Endothelial cell of umbilical vein (primary cell): ENCODE measurements around the gene MASP1. TPM values are rescaled to one million over a fixed set of nuclear protein-coding genes. Genes with fewer than 3 reads are reported as not detected.

Experiments used
- BruUV-seq: library from RNA; stranded (reverse); fragments of 400-500 nt; replicated peaks from 2 replicates; lab custom pipeline; 2021; lab: Mats Ljungman, UMichigan
- CTCF ChIA-PET: fragments of 300-600, 350-600 bp; sonication (Branson Sonifier 250); formaldehyde crosslinking; loops from one replicate; lab custom pipeline; 2021; ENCODE audit warnings: antibody characterized with exemption, inconsistent platforms; lab: Charles Lee
- POLR2A ChIA-PET: fragments of 300-600, 350-600 bp; sonication (Branson Sonifier 250); formaldehyde crosslinking; loops from one replicate; lab custom pipeline; 2021; ENCODE audit warnings: antibody characterized with exemption, inconsistent platforms; lab: Charles Lee
- DNase-seq: peaks from one replicate; pipeline ENCODE4 v3.0.0-alpha.2; 2011; ENCODE audit warnings: low read depth, low spot score
- FAIRE-seq: peaks from 2 replicates; lab custom pipeline; 2011; peaks lifted over from hg19 to GRCh38; lab: Jason Lieb, UNC
- H2AFZ ChIP-seq: 2 replicates; pipeline ENCODE4 v1.6.0; 2012; ENCODE audit warnings: low read depth, low read length, control low read depth, inconsistent platforms
- H3K27ac ChIP-seq: 2 replicates; pipeline ENCODE4 v1.5.1; 2011; ENCODE audit warnings: low read depth, mild to moderate bottlenecking, control low read depth, low read length, moderate library complexity; ENCODE audit not compliant: insufficient read depth
- H3K27me3 ChIP-seq, 2 experiments: 2 replicates each; pipeline versions ENCODE4 v1.6.0 to v1.6.1; 2011; ENCODE audit warnings: low read length in 2 of 2, mixed read lengths in 1 of 2; ENCODE audit not compliant: control insufficient read depth in 2 of 2, insufficient read depth in 2 of 2
- H3K36me3 ChIP-seq, 2 experiments: 2 replicates in 1 of 2; 3 replicates in 1 of 2; pipeline ENCODE4 v1.5.1; 2011; ENCODE audit warnings: low read length in 2 of 2, mild to moderate bottlenecking in 1 of 2, moderate library complexity in 1 of 2; ENCODE audit not compliant: control insufficient read depth in 2 of 2, insufficient read depth in 2 of 2; ENCODE audit errors: extremely low read depth in 1 of 2
- H3K4me1 ChIP-seq: 3 replicates; pipeline ENCODE4 v1.5.1; 2011; ENCODE audit warnings: mild to moderate bottlenecking, low read length; ENCODE audit not compliant: control insufficient read depth, insufficient read depth; ENCODE audit errors: extremely low read depth
- H3K4me2 ChIP-seq: 2 replicates; pipeline ENCODE4 v1.6.1; 2011; ENCODE audit warnings: low read length, control low read depth, mixed read lengths; ENCODE audit not compliant: insufficient read depth
- H3K4me3 ChIP-seq, 3 experiments: fragments of 200-600 bp in 1 of 3; sonication (generic), shearing (Covaris generic) in 1 of 3; replicated peaks in 1 of 3; 2 replicates each; pipeline ENCODE4 v1.5.1; 2011 to 2016; ENCODE audit warnings: control low read depth in 3 of 3, low read length in 3 of 3, mild to moderate bottlenecking in 2 of 3, inconsistent platforms in 1 of 3, low read depth in 1 of 3, moderate library complexity in 1 of 3; ENCODE audit not compliant: insufficient read depth in 1 of 3
- H3K79me2 ChIP-seq: 2 replicates; pipeline ENCODE4 v1.6.0; 2012; ENCODE audit warnings: low read length, inconsistent platforms; ENCODE audit not compliant: control insufficient read depth, insufficient read depth
- H3K9ac ChIP-seq: replicated peaks from 2 replicates; pipeline ENCODE3; 2011; ENCODE audit warnings: low read length, control low read depth; ENCODE audit not compliant: insufficient read depth; ENCODE audit errors: extremely low read depth
- H3K9me1 ChIP-seq: replicated peaks from 3 replicates; pipeline ENCODE4 v1.6.0; 2011; ENCODE audit warnings: mild to moderate bottlenecking, low read length; ENCODE audit not compliant: control insufficient read depth, insufficient read depth; ENCODE audit errors: extremely low read depth
- H3K9me3 ChIP-seq: replicated peaks from 2 replicates; pipeline ENCODE4 v1.5.1; 2012; ENCODE audit warnings: low read length, inconsistent platforms; ENCODE audit not compliant: control insufficient read depth, insufficient read depth
- H4K20me1 ChIP-seq: replicated peaks from 2 replicates; pipeline ENCODE3; 2011; ENCODE audit warnings: mild to moderate bottlenecking, low read length; ENCODE audit not compliant: control insufficient read depth, insufficient read depth; ENCODE audit errors: extremely low read depth
- EZH2 ChIP-seq: IDR thresholded peaks from 2 replicates; pipeline ENCODE4 v1.6.1; 2012; ENCODE audit warnings: borderline replicate concordance, low read depth, mild to moderate bottlenecking, moderate library complexity, low read length, inconsistent platforms; ENCODE audit not compliant: severe bottlenecking
- FOS ChIP-seq: IDR thresholded peaks from 2 replicates; pipeline ENCODE4 v1.6.1; 2011; ENCODE audit warnings: mild to moderate bottlenecking, low read length, moderate library complexity, borderline replicate concordance; ENCODE audit not compliant: insufficient read depth
- GATA2 ChIP-seq: IDR thresholded peaks from 2 replicates; pipeline ENCODE4 v1.7.0; 2011; ENCODE audit warnings: low read depth, mild to moderate bottlenecking, moderate library complexity, mixed read lengths, low read length; ENCODE audit not compliant: insufficient read length, insufficient read depth
- JUN ChIP-seq: IDR thresholded peaks from 2 replicates; pipeline ENCODE4 v1.6.1; 2011; ENCODE audit warnings: borderline replicate concordance, low read depth; ENCODE audit not compliant: insufficient read length, insufficient read depth
- MYC ChIP-seq: IDR thresholded peaks from one replicate; pipeline ENCODE4 v1.6.1; 2011; ENCODE audit warnings: mild to moderate bottlenecking, low read depth, low read length
- POLR2A ChIP-seq: IDR thresholded peaks from 2 replicates; pipeline ENCODE4 v1.6.1; 2012; ENCODE audit warnings: low read depth, mild to moderate bottlenecking, control low read depth, low read length
- POLR2AphosphoS5 ChIP-seq: IDR thresholded peaks from 2 replicates; pipeline ENCODE4 v1.6.1; 2012; ENCODE audit warnings: low read depth, mild to moderate bottlenecking, control low read depth, low read length, moderate library complexity; ENCODE audit not compliant: insufficient read depth
- dilution Hi-C: fragments of 300-500 bp; cut with MboI; formaldehyde crosslinking; loops from one replicate; pipeline ENCODE4 v1.15.0; 2019; ENCODE audit warnings: low sequenced_read_pairs; ENCODE audit not compliant: extremely low pct_ligation_motif_present
- intact Hi-C: fragments of 100-400 bp; cut with micrococcal nuclease; formaldehyde crosslinking; loops from one replicate; pipeline ENCODE4 v1.10.0; 2022
- polyA plus RNA-seq, 4 experiments: library from polyadenylated mRNA; depleted of rRNA in 3 of 4; stranded (reverse) in 3 of 4; unstranded in 1 of 4; fragments of >200 nt; gene quantifications; 2 replicates each; pipeline versions ENCODE4 v1.2.1 to v1.2.3, GENCODE V29; 2011 to 2012; ENCODE audit warnings: missing spikeins in 1 of 4
- total RNA-seq: library from RNA; stranded (reverse); gene quantifications from 2 replicates; pipeline ENCODE4 v1.2.3, GENCODE V29; 2021
- TF ChIP-seq, protein P1 (sequence below): IDR thresholded peaks from 2 replicates; pipeline ENCODE4 v1.6.1; 2011; ENCODE audit not compliant: insufficient read depth, insufficient read length
- TF ChIP-seq, protein P2 (sequence below), 2 donors: IDR thresholded peaks; 1 replicate in 1 of 2; 2 replicates in 1 of 2; pipeline ENCODE4 v1.5.1; 2011; ENCODE audit warnings: low read length in 2 of 2, mild to moderate bottlenecking in 2 of 2, moderate library complexity in 2 of 2, control low read depth in 1 of 2, inconsistent platforms in 1 of 2, low read depth in 1 of 2; ENCODE audit not compliant: insufficient read depth in 1 of 2; ENCODE audit errors: extremely low read depth in 1 of 2

MASP1 gene
- total and polyA plus RNA-seq, 2 donors (not counting 3 experiments of a cell fraction or from before 2014, with no cell fraction given) = 0.31 to 0.50 TPM

DNA sequence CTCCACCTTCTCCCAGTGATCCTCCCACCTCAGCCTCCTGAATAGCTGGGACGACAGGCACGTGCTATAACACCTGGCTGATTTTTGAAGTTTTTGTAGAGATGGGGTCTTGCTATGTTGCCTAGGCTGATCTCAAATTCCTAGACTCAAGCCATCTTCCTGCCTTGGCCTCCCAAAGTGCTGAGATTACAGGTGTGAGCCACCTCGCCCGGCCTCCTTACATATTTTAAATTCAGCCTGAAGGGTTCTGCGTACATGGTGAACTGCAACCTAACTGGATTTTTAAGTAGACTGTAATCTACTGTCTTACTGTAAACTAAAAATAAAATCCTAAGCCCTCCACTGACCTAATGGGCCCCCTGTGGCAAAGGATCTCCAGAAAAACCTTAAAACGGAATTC, 34.1 kb downstream of the MASP1 start:
- Histone ChIP-seq H3K4me2 (no peak overlapping the region), H3K9me1 (no peaks in the 10 kb centered on the region), H3K79me2 (no peaks in the 10 kb centered on the region), H3K9ac (no peak overlapping the region), H3K4me3 (no peak overlapping the region), H4K20me1 (no peaks in the 10 kb centered on the region), H3K4me1 (no peaks in the 10 kb centered on the region), H3K36me3 (no peaks in the 10 kb centered on the region), H3K27ac (no peak overlapping the region), H3K9me3 (no peaks in the 10 kb centered on the region), H2AFZ (no peak overlapping the region), H3K27me3 (no peaks in the 10 kb centered on the region)
- FAIRE-seq (no peak), DNase-seq (no peak)
- BruUV-seq = no TSS peak
- TF ChIP-seq POLR2AphosphoS5 = no peak
- no peak for TF ChIP-seq MYC
- TF ChIP-seq JUN = no peak
- TF ChIP-seq GATA2 = no peak
- TF ChIP-seq, protein P1, sequence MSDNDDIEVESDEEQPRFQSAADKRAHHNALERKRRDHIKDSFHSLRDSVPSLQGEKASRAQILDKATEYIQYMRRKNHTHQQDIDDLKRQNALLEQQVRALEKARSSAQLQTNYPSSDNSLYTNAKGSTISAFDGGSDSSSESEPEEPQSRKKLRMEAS = no peak
- no peak for TF ChIP-seq EZH2
- no peak for TF ChIP-seq FOS
- TF ChIP-seq POLR2A = no peak
- TF ChIP-seq, protein P2, sequence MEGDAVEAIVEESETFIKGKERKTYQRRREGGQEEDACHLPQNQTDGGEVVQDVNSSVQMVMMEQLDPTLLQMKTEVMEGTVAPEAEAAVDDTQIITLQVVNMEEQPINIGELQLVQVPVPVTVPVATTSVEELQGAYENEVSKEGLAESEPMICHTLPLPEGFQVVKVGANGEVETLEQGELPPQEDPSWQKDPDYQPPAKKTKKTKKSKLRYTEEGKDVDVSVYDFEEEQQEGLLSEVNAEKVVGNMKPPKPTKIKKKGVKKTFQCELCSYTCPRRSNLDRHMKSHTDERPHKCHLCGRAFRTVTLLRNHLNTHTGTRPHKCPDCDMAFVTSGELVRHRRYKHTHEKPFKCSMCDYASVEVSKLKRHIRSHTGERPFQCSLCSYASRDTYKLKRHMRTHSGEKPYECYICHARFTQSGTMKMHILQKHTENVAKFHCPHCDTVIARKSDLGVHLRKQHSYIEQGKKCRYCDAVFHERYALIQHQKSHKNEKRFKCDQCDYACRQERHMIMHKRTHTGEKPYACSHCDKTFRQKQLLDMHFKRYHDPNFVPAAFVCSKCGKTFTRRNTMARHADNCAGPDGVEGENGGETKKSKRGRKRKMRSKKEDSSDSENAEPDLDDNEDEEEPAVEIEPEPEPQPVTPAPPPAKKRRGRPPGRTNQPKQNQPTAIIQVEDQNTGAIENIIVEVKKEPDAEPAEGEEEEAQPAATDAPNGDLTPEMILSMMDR (IDR thresholded peaks at IDR 0.05; ENCODE audit: extremely low read depth in 1 of 2, insufficient read depth in 1 of 2, low read depth in 1 of 2, low read length in 2 of 2) = no peak
- dilution Hi-C loops (no loop called here), intact Hi-C loops (no loop called here)
- ChIA-PET CTCF (no interaction called here), POLR2A (no interaction called here)
